ENCODE results near the gene KCTD1. TPM values are rescaled to one million over a fixed set of nuclear protein-coding genes. Genes with fewer than 3 reads are reported as not detected.

KCTD1 gene
- total RNA-seq, 1 donor from 2014 or later: 3.7 TPM

- no peak overlapping the region for H3K4me3 ChIP-seq (ENCODE audit: low read length in 3 of 3)
Measured at GRCh38 chr18:26421931-26422330, 126.4 kb downstream of the KCTD1 start.

GRCh38 chr18:26421503-26421902 lies 126.8 kb downstream of the KCTD1 start:
- Histone ChIP-seq H3K36me3 (ENCODE audit: control insufficient read depth in 3 of 3, insufficient read depth in 3 of 3, low read length in 3 of 3) (no peaks in the 10 kb centered on the region), H3K9ac (ENCODE audit: low read depth in 1 of 3, low read length in 3 of 3) (no peak overlapping the region), H3K27me3 (ENCODE audit: control insufficient read depth in 3 of 3, insufficient read depth in 3 of 3, low read length in 3 of 3) (no peaks in the 10 kb centered on the region), H3K9me3 (ENCODE audit: control insufficient read depth in 3 of 3, low read length in 3 of 3) (no peaks in the 10 kb centered on the region), H3K4me1 (ENCODE audit: control insufficient read depth in 3 of 3, insufficient read depth in 3 of 3, low read length in 3 of 3) (no peaks in the 10 kb centered on the region), H3K4me3 (ENCODE audit: low read length in 3 of 3) (no peak overlapping the region), H3K27ac (ENCODE audit: low read depth, low read length) (no peak overlapping the region)

More at GRCh38 chr18:26421931-26422330, 126.4 kb downstream of the KCTD1 start:
- H3K27ac ChIP-seq (ENCODE audit: low read depth, low read length): no peak overlapping the region
- H3K27me3 ChIP-seq (ENCODE audit: control insufficient read depth in 3 of 3, insufficient read depth in 3 of 3, low read length in 3 of 3): no peaks in the 10 kb centered on the region
- H3K9ac ChIP-seq (ENCODE audit: low read depth in 1 of 3, low read length in 3 of 3): no peak overlapping the region
- no peaks in the 10 kb centered on the region for H3K4me1 ChIP-seq (ENCODE audit: control insufficient read depth in 3 of 3, insufficient read depth in 3 of 3, low read length in 3 of 3)
- H3K36me3 ChIP-seq (ENCODE audit: control insufficient read depth in 3 of 3, insufficient read depth in 3 of 3, low read length in 3 of 3): no peaks in the 10 kb centered on the region
- H3K9me3 ChIP-seq (ENCODE audit: control insufficient read depth in 3 of 3, low read length in 3 of 3): no peaks in the 10 kb centered on the region

GRCh38 chr18:26419746-26420145 lies 128.6 kb downstream of the KCTD1 start:
- Histone ChIP-seq H3K27ac (ENCODE audit: low read depth, low read length) (no peak overlapping the region), H3K4me3 (ENCODE audit: low read length in 3 of 3) (no peak overlapping the region), H3K36me3 (ENCODE audit: control insufficient read depth in 3 of 3, insufficient read depth in 3 of 3, low read length in 3 of 3) (no peaks in the 10 kb centered on the region), H3K4me1 (ENCODE audit: control insufficient read depth in 3 of 3, insufficient read depth in 3 of 3, low read length in 3 of 3) (no peaks in the 10 kb centered on the region), H3K9me3 (ENCODE audit: control insufficient read depth in 3 of 3, low read length in 3 of 3) (no peaks in the 10 kb centered on the region), H3K9ac (ENCODE audit: low read depth in 1 of 3, low read length in 3 of 3) (no peak overlapping the region), H3K27me3 (ENCODE audit: control insufficient read depth in 3 of 3, insufficient read depth in 3 of 3, low read length in 3 of 3) (no peaks in the 10 kb centered on the region)

GRCh38 chr18:26418225-26418624 lies 130.1 kb downstream of the KCTD1 start:
- Histone ChIP-seq H3K4me3 (ENCODE audit: low read length in 3 of 3) (no peak overlapping the region), H3K27me3 (ENCODE audit: control insufficient read depth in 3 of 3, insufficient read depth in 3 of 3, low read length in 3 of 3) (no peaks in the 10 kb centered on the region), H3K4me1 (ENCODE audit: control insufficient read depth in 3 of 3, insufficient read depth in 3 of 3, low read length in 3 of 3) (no peaks in the 10 kb centered on the region), H3K27ac (ENCODE audit: low read depth, low read length) (no peak overlapping the region), H3K36me3 (ENCODE audit: control insufficient read depth in 3 of 3, insufficient read depth in 3 of 3, low read length in 3 of 3) (no peaks in the 10 kb centered on the region), H3K9ac (ENCODE audit: low read depth in 1 of 3, low read length in 3 of 3) (no peak overlapping the region), H3K9me3 (ENCODE audit: control insufficient read depth in 3 of 3, low read length in 3 of 3) (no peaks in the 10 kb centered on the region)

GRCh38 chr18:26417190-26417589 lies 131.2 kb downstream of the KCTD1 start:
- Histone ChIP-seq H3K9me3 (ENCODE audit: control insufficient read depth in 3 of 3, low read length in 3 of 3) (no peaks in the 10 kb centered on the region), H3K4me1 (ENCODE audit: control insufficient read depth in 3 of 3, insufficient read depth in 3 of 3, low read length in 3 of 3) (no peaks in the 10 kb centered on the region), H3K4me3 (ENCODE audit: low read length in 3 of 3) (no peak overlapping the region), H3K36me3 (ENCODE audit: control insufficient read depth in 3 of 3, insufficient read depth in 3 of 3, low read length in 3 of 3) (no peaks in the 10 kb centered on the region), H3K27me3 (ENCODE audit: control insufficient read depth in 3 of 3, insufficient read depth in 3 of 3, low read length in 3 of 3) (no peaks in the 10 kb centered on the region), H3K9ac (ENCODE audit: low read depth in 1 of 3, low read length in 3 of 3) (no peak overlapping the region), H3K27ac (ENCODE audit: low read depth, low read length) (no peak overlapping the region)

- Histone ChIP-seq H3K27ac (ENCODE audit: low read depth, low read length) (no peak overlapping the region), H3K4me3 (ENCODE audit: low read length in 3 of 3) (no peak overlapping the region), H3K36me3 (ENCODE audit: control insufficient read depth in 3 of 3, insufficient read depth in 3 of 3, low read length in 3 of 3) (no peaks in the 10 kb centered on the region), H3K9ac (ENCODE audit: low read depth in 1 of 3, low read length in 3 of 3) (no peak overlapping the region), H3K4me1 (ENCODE audit: control insufficient read depth in 3 of 3, insufficient read depth in 3 of 3, low read length in 3 of 3) (no peaks in the 10 kb centered on the region), H3K27me3 (ENCODE audit: control insufficient read depth in 3 of 3, insufficient read depth in 3 of 3, low read length in 3 of 3) (no peaks in the 10 kb centered on the region), H3K9me3 (ENCODE audit: control insufficient read depth in 3 of 3, low read length in 3 of 3) (no peaks in the 10 kb centered on the region)
Measured at GRCh38 chr18:26416652-26417150, 131.7 kb downstream of the KCTD1 start.

- no peaks in the 10 kb centered on the region for H3K9me3 ChIP-seq (ENCODE audit: control insufficient read depth in 3 of 3, low read length in 3 of 3)
- no peaks in the 10 kb centered on the region for H3K4me1 ChIP-seq (ENCODE audit: control insufficient read depth in 3 of 3, insufficient read depth in 3 of 3, low read length in 3 of 3)
- no peaks in the 10 kb centered on the region for H3K36me3 ChIP-seq (ENCODE audit: control insufficient read depth in 3 of 3, insufficient read depth in 3 of 3, low read length in 3 of 3)
- H3K27me3 ChIP-seq (ENCODE audit: control insufficient read depth in 3 of 3, insufficient read depth in 3 of 3, low read length in 3 of 3): no peaks in the 10 kb centered on the region
- H3K9ac ChIP-seq (ENCODE audit: low read depth in 1 of 3, low read length in 3 of 3): no peak overlapping the region
- H3K4me3 ChIP-seq (ENCODE audit: low read length in 3 of 3): no peak overlapping the region
- no peak overlapping the region for H3K27ac ChIP-seq (ENCODE audit: low read depth, low read length)
Measured at GRCh38 chr18:26415631-26416030, 132.7 kb downstream of the KCTD1 start.

GRCh38 chr18:26414901-26415440 lies 133.4 kb downstream of the KCTD1 start:
- Histone ChIP-seq H3K36me3 (ENCODE audit: control insufficient read depth in 3 of 3, insufficient read depth in 3 of 3, low read length in 3 of 3) (no peaks in the 10 kb centered on the region), H3K9me3 (ENCODE audit: control insufficient read depth in 3 of 3, low read length in 3 of 3) (no peaks in the 10 kb centered on the region), H3K4me3 (ENCODE audit: low read length in 3 of 3) (no peak overlapping the region), H3K9ac (ENCODE audit: low read depth in 1 of 3, low read length in 3 of 3) (no peak overlapping the region), H3K27me3 (ENCODE audit: control insufficient read depth in 3 of 3, insufficient read depth in 3 of 3, low read length in 3 of 3) (no peaks in the 10 kb centered on the region), H3K4me1 (ENCODE audit: control insufficient read depth in 3 of 3, insufficient read depth in 3 of 3, low read length in 3 of 3) (no peaks in the 10 kb centered on the region), H3K27ac (ENCODE audit: low read depth, low read length) (no peak overlapping the region)

GRCh38 chr18:26409091-26409490 lies 139.3 kb downstream of the KCTD1 start:
- H3K4me3 ChIP-seq (ENCODE audit: low read length in 3 of 3): no peak overlapping the region
- no peaks in the 10 kb centered on the region for H3K9me3 ChIP-seq (ENCODE audit: control insufficient read depth in 3 of 3, low read length in 3 of 3)
- no peak overlapping the region for H3K9ac ChIP-seq (ENCODE audit: low read depth in 1 of 3, low read length in 3 of 3)
- H3K27me3 ChIP-seq (ENCODE audit: control insufficient read depth in 3 of 3, insufficient read depth in 3 of 3, low read length in 3 of 3): no peaks in the 10 kb centered on the region
- H3K36me3 ChIP-seq (ENCODE audit: control insufficient read depth in 3 of 3, insufficient read depth in 3 of 3, low read length in 3 of 3): no peaks in the 10 kb centered on the region
- no peaks in the 10 kb centered on the region for H3K4me1 ChIP-seq (ENCODE audit: control insufficient read depth in 3 of 3, insufficient read depth in 3 of 3, low read length in 3 of 3)
- no peak overlapping the region for H3K27ac ChIP-seq (ENCODE audit: low read depth, low read length)

GRCh38 chr18:26407736-26408601 lies 140.4 kb downstream of the KCTD1 start:
- no peaks in the 10 kb centered on the region for H3K4me1 ChIP-seq (ENCODE audit: control insufficient read depth in 3 of 3, insufficient read depth in 3 of 3, low read length in 3 of 3)
- H3K9me3 ChIP-seq (ENCODE audit: control insufficient read depth in 3 of 3, low read length in 3 of 3): no peaks in the 10 kb centered on the region
- H3K27me3 ChIP-seq (ENCODE audit: control insufficient read depth in 3 of 3, insufficient read depth in 3 of 3, low read length in 3 of 3): no peaks in the 10 kb centered on the region
- H3K9ac ChIP-seq (ENCODE audit: low read depth in 1 of 3, low read length in 3 of 3): no peak overlapping the region
- no peak overlapping the region for H3K4me3 ChIP-seq (ENCODE audit: low read length in 3 of 3)
- no peak overlapping the region for H3K27ac ChIP-seq (ENCODE audit: low read depth, low read length)
- no peaks in the 10 kb centered on the region for H3K36me3 ChIP-seq (ENCODE audit: control insufficient read depth in 3 of 3, insufficient read depth in 3 of 3, low read length in 3 of 3)

Data from skeletal muscle tissue (tissue), 4 donors.